OCI-M2 (cell line): ENCODE results near the gene SPECC1.
"Not testable (repeated sequence)": the region's sequence is repeated elsewhere in the genome, so short reads cannot be mapped to it uniquely, and the experiment has no call there.

ENCODE experiments used
- DNase-seq: peaks from one replicate; lab custom pipeline; 2025; ENCODE audit not compliant: unreplicated experiment; lab: John Stamatoyannopoulos, UW

Gene SPECC1

DNA sequence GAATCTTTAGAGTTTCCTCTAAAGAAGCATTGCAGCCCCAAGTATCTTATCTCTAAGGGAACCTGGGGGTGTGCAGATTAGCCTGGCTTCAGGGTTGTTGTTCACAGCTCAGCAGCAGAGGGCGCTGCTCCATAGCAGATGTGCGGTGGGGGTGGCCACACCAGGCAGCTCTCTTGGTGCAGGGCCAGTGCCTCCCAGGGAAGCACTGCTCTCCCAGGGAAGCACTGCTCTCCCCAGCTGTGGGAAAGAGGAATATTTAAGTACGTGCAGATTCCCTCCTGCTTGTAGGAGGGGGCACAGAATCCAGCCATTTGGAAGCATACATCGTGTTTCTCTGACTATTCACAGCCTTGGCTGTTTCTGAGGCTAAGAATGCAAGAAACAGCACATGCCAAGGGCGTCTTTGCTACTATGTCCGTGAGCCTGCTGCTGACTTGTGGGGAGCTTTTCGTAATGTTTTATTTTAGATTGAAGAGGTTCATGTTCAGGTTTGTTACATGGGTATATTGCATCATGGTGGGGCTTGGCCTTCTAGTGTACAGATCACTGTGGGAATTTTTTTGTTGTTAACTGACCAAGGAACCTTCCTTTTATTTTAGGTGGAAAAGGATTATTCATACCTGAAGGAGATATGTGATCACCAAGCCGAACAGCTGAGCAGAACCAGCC is 217.8 kb downstream of the SPECC1 start:
- DNase-seq = peak; percentile 18

DNA sequence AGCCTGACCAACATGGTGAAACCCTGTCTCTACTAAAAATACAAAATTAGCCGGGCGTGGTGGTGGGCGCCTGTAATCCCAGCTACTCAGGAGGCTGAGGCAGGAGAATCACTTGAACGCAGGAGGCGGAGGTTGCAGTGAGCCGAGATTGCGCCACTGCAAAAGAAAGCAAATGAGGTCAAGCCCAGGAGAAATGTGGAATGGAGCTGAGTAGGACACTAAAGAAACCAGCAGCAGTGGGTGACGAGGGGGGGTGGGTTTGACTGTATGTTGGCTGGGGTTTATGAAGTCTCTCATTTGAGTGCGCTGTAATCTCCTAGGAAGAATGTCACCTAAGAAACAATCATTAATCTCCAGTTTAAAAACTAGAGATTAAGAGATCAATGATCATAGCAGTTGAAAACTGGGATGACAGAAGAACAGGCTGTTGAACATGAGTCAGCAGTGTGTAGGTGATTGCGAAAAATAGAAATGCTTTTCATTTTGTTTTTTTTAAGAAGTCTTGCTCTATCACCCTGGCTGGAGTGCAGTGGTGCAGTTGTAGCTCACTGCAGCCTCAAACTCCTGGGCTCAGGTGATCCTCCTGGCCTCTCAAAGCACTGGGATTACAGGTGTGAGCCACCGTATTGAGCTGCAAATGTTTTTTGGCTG is 218.7 kb downstream of the SPECC1 start:
- DNase-seq = not testable (repeated sequence)

DNA sequence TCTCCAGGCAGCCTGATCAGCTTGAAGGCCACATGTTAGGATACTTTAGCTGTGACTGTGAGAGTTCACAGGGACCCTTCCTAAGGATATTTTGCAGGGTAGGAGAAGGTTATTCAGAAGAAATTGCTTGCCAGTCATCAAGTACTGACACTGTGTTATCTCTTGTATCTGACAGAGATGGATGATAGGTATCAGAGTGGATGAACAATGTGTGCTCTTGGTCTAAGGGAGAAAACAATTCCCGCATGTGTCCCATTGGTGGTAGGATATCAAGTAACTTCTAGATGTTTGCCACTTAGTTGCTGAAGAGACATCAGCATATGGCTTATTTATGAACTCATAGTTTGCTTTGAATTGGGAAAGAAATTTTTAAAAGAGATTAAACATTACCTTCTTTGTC is 219.3 kb downstream of the SPECC1 start:
- no peak for DNase-seq

DNA sequence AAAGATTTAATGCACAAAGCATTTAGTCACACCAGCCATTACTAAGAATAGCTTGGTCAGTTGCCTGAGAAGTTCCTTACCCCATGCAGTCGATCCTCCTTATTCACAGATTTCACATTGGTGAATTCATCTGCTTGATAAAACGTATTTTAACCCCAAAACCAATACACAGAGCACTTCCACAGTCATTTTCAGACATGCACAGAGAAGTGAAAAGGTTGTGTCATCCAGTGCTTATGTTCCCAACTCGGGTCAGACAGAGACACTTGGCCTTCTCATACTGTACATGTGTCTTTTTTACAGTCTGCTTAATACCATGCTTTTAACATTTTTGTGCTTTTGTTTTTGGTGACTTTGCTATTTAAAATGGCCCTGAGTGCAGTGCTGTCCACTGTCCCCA is 219.7 kb downstream of the SPECC1 start:
- DNase-seq = no peak

DNA sequence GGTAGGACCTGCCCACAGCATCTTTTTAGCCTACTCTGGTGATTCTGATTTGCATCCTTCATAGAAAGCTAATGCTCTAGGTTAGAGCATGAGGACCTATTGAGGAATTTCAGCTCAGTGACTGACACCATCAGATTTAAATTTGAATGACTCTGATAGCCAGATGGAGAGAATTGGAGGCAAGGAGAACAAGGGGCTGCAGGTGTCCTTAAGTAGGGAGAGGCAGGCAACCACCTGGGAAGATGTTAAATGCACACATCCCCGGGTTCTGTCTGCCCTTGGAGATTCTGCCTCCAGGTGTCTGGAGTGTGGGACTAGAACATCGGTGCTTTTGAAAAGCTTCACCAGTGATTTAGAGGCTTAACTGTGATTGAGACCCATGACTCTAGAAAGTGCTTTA is 221.8 kb downstream of the SPECC1 start:
- no peak for DNase-seq

DNA sequence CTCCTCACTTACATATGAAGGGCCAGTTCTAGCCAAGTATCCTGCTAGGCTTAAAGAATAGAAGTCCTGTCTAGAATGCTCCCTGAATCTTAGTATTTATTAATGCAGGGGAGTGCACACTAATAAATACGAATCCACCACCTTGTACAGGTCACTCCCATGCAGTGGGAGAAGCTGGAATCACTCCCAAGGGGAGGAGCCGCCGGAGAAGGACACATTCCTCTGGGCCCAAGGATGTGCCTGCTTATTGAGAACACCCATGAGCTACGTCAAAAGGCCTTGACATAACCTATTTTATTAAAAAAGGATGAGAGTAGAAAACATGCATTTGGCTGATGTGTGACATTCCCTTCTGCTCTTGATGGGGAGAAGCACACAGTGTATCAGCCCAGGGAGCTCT is 223.5 kb downstream of the SPECC1 start:
- DNase-seq = no peak

DNA sequence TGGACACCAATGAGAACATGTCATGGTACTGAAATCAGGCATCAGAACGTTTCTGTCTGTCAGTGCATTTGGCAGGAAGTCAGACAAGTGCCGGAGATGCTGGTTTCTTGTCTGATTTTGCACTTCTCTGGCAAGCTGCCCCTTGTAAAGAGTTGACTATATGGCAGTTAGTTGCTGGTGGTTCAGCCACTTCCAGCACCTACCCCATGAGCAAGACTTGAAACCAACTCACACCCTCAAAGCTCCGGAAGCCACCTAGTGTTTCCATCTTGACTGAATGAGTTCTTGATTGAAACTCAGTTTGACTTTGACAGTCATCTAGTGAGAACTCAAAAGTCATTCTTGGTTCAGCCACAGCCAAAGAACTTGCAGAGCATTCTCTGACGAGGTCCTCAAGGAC is 225.1 kb downstream of the SPECC1 start:
- no peak for DNase-seq

DNA sequence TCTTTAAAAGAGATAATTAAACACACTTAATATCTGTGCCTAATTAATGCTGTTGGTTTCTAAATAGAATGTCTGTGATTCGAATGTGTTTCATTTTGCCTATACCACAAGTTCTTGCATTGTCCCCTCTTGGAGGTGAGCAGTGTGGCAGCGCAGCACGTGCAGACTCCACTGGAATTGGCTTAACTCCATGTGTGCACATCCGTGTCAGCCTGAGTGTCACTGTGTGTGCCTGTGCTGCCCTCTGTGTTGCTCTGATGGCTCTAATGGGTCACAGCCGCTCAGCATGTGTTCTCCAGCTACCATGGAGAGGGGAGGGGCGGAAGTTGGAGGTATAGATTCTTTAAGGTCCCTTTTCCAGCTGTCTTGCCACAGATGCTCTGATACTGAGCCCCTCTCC is 226.6 kb downstream of the SPECC1 start:
- DNase-seq = no peak

DNA sequence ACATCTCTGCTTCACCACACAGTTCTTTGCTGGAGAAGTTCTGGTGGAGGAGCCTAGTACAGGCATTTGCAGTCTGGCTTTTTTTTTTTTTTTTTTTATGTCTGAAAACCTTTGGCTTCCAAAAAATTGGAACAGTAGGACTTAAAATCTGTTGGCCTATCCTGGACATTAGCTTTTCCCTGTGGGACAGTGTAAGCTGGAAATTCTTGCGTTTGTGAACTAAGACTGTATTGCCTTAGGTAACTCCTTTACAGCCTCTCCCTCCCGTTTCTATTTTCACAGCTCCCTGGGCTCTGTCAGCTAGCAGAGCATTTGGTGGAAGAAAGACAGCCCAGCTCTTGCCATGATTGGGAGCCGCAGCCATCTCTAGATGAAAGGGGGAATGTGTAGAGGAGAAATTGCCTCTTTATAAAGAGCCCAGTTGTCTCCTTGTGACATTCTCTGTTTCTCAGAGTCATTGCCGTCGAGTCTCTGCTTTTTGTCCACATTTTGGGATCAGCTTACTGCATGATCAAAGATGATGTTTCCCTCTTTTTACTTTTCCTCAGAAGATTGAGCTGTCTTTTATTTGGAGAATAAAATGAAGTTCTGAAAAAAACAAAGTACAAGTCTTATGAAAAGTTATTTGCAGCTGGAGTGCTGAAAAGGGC is 227.5 kb downstream of the SPECC1 start:
- no peak for DNase-seq

DNA sequence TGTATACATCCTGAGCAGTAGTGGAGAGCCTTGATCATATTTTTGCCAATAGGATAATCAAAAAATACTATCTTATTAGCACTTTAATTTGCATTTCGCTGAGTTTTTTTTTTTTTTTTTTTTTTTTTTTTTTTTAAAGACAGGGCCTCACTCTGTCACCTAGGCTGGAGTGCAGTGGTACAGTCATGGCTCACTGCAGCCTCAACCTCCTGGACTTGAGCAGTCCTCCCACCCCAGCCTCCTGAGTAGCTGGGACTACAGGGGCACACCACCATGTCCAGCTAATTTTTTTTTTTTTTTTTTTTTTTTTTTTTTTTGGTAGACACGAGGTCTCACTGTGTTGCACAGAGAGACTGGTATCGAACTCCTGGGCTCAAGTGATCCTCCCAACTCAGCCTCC is 230.6 kb downstream of the SPECC1 start:
- DNase-seq = not testable (repeated sequence)

DNA sequence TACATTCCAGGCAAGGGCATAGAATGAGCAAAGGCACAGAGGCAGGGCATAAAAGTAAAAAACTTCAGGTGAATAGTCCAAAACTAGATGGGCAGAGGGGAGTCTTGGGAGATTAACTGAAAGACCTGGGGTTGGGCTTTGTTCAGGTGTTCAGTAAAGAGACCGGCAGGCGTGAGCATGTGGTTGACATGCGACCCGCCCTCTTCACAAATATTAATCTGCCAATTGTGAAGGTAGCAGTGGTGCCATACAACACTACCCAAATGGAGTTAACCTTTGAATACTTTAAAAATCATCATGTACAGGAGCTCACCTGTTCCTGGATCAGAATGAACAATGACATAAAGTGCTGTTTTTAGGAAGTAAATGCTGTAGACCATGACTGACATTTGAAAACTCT is 232.7 kb downstream of the SPECC1 start:
- no peak for DNase-seq

DNA sequence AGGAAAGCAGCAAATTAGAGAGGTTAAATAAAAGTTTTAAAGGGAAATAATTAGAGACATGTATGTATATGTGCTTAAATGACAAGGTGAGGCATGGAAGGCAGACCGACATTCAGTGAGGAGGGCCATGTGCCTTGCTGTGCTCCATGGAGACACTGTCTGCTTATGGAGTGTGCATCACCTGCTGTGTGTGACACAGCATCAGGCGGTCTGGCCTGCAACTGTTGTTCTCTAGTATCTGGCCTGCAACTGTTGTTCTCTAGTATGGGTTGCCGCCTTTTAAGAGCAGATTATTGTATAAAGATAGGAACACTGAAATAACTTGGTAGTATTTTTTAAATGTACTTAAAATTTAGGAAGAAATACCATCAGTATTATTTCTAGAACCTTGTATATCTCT is 233.1 kb downstream of the SPECC1 start:
- no peak for DNase-seq

DNA sequence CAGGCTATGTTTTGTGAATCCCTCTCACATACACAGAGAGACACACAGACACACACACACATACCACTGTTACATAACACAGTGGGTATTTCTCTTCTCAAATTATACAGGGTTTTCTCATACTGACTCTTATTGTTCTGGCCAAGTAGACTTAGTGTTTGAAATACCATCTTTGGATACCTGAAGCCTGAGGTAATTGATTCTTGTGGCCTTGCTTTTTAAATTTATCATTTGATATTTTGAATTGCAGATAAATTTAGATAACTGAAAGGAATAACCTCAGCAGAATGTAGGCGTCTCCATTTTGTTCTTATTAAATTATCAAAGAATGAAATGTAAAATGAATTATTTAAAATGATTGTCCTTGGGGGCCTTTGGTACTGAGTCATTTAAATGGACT is 234.4 kb downstream of the SPECC1 start:
- no peak for DNase-seq

DNA sequence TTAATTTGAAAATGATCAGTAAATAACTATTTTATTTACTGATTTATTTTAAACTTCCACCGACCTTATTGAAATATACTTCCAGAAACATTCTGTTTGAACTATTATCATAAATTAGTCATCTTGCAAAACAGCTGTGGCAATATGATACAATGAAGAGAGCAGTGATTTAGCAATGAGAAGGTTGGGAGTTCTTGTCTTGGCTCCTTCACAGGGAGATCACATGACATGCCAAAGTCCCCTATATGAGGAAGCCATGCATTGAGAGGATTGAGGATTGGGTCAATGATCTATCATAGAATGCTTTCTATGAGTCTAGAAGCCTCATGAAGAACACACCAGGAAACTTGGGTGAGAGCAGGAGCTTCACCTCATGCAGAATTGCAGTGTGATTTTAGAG is 235.5 kb downstream of the SPECC1 start:
- DNase-seq = no peak

DNA sequence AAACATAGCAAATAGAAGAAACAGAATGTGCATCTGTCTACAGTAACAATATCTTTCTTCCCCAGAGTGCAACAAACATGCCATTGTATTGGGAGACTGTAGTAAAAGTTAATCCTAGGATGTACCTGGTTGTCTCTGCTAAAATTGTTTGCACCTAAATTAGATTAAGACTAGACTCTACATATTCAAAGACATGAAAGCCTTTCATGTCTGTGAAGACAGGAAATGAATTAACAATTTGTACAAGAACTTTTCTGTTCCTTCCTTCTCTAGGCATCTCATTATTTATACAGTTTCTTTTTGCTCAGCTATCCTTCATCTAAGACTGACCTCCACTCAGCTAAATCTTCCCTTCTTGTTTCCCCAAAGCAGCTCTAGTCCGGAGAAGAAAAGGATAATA is 237.5 kb downstream of the SPECC1 start:
- no peak for DNase-seq

DNA sequence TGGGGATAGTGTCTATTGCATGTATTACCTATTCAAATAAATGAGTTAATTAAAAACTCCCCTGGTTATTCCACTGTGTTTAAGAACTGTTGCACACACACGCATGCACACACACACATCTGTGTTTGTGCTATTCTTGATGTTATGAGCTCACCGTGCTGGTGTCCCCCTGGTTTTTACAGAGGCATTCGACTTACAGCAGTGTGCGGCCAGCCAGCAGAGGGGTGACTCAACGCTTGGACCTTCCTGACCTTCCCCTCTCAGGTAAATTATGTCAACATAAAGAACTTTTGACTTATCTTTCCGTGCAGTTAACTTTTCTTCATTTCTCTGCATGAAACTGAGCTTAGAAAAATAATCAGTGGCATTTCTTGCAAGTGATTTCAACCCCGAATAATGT is 244.2 kb downstream of the SPECC1 start:
- DNase-seq = no peak

DNA sequence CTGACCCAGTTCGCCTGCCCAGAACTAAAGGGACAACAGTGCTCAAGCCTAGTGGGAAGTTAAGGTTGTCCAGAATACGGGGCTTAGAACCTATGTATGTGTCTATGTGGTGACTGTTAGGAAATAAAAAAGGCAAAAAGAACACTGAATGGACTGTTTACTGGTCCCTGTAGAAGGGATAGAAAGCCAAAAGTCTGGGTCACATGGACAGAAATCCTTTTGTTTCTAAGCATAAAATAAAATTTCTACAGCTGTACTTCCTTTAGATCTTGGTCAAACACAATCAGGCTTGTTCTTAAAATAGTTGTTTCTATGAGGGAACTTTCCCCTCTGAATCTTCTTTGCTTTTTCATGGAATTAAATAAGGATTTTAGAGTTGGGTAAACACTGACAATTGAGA is 245.4 kb downstream of the SPECC1 start:
- no peak for DNase-seq

DNA sequence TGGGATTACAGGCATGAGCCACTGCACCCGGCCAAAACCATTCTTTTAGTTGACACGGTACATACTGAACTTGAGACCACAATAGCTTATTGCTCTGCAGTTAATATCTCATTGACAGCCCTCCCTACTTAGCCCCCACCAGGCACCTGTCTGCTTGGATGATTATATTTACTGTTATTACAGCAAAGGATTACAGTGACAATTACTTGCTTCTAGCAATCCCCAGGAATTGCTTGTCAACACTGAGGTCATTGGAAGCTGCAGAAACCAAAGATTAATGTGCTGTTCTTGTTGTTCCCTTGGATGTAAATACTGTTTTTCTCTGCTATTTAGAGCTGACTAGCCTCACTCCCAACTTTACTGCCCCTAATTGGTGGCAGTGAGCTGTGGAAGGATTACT is 247.0 kb downstream of the SPECC1 start:
- DNase-seq = no peak

DNA sequence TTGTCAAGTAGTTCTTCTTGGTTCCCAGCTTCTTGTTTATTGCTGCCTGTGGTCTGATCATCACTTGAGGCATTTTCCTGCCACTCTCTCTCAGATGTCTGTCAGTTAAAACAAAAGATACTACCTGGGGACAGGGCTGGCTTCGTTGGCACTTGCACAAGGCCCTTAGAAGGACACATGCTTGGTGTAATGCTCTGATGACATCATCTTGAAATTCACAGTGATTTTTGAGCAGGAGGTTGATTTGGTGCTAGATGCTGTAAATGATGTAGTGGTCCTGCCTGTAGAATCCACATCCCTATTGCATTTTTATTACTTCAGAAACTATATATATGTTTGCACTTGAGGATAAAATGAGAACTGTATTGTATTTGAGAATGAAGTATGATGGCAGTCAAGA is 247.8 kb downstream of the SPECC1 start:
- DNase-seq = no peak

DNA sequence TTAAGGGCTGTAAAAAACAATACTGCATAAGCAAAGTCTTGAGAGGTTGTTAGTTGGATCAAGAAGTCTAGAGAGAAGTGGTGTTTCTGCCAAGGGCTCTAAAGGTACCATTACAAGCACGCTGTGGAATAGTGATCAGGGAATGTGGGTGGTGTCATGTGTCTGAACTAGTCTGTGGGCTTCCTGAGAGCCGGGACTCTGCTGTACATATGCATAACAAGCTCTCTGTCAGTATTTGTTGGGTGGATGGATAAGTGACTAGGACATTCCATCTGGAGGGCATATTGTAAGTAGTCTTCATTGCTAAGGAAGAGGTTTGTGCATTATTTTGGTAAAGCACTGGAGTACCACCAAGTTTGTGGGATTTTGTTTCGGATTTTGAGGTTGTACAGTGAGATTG is 248.6 kb downstream of the SPECC1 start:
- DNase-seq = no peak

DNA sequence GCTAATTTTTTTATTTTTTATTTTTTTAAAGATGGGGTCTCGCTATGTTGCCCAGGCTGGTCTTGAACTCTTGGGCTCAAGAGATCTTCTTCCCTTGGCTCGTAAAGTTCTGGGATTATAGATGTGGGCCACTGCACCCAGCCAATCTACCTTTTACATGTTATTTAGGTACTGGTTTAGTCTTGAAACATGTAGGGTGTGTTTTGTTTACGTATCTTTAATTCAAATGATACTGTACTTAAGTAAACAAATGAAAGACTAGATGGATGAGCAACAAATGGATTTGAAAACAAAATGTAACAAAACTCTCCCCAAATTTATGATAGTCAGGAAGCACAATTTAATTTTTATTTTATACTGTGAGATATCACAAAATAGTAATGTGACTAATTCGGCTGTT is 250.5 kb downstream of the SPECC1 start:
- no peak for DNase-seq

DNA sequence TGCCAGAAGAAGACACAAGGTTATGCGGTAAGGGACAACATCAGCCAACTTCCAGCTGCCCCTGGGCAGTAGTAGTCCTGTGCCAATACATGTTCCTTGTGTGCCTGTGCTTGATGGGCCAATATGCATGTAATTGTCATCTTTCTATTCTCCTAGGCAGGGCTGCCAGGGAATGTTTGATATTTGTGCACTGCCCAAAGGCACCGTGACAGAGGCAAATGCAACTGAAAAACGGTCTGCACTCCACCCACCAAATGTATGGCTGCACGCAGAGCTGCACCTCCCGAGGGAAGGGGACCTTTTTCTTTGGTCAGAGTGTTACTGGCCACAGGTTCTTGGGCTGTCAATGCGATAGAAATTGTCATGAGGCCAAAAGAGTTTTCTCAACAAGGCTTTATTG is 251.1 kb downstream of the SPECC1 start:
- no peak for DNase-seq
